HL-60 (cell line): ENCODE results near the gene HLA-F.
A peak's percentile ranks its signal among the peaks of the same experiment; 100 is the strongest.

ENCODE experiments used
- CTCF ChIP-seq: IDR thresholded peaks from one replicate; pipeline ENCODE4 v1.5.1; 2011; ENCODE audit warnings: low read length, control low read depth, inconsistent platforms; ENCODE audit not compliant: insufficient read depth
- REST ChIP-seq: IDR thresholded peaks from 2 replicates; pipeline ENCODE4 v1.6.1; 2012; ENCODE audit warnings: low read depth; ENCODE audit not compliant: insufficient replicate concordance

GRCh38 chr6:29733057-29733456 lies 9.8 kb downstream of the HLA-F start:
- TF ChIP-seq CTCF: no peak
- TF ChIP-seq REST: peak; percentile 85
